Psoas muscle (tissue), 8 donors: Measurements from ENCODE around the gene CLEC3A. TPM values are rescaled to one million over a fixed set of nuclear protein-coding genes. Genes with fewer than 3 reads are reported as not detected.
A peak's percentile ranks its signal among the peaks of the same experiment; 100 is the strongest.

Source experiments
- ATAC-seq, 4 donors: fragments of 200-7000 bp; cut with Tn5 transposase; one replicate each; pipeline ENCODE4 v1.9.1; 2020; ENCODE audit warnings: moderate library complexity in 3 of 4, mild to moderate bottlenecking in 2 of 4
- DNase-seq, 2 donors: peaks; one replicate each; pipeline ENCODE4 v3.0.0-alpha.2; 2020
- H3K27ac ChIP-seq: fragments of 200-600 bp; one replicate; pipeline ENCODE4 v1.8.0; 2022
- H3K27me3 ChIP-seq, 3 donors: fragments of 200-600 bp in 1 of 3; one replicate each; pipeline versions ENCODE4 v1.6.1 to v1.8.0; 2013 to 2022; ENCODE audit warnings: low read length in 2 of 3, mild to moderate bottlenecking in 2 of 3, moderate library complexity in 1 of 3; ENCODE audit not compliant: insufficient read depth in 3 of 3
- H3K36me3 ChIP-seq, 2 donors: fragments of 200-600 bp in 1 of 2; one replicate each; pipeline versions ENCODE4 v1.6.1 to v1.8.0; 2013 to 2022; ENCODE audit warnings: low read depth in 1 of 2, mild to moderate bottlenecking in 1 of 2, moderate library complexity in 1 of 2; ENCODE audit not compliant: insufficient read depth in 1 of 2
- H3K4me1 ChIP-seq: fragments of 200-600 bp; one replicate; pipeline ENCODE4 v1.8.0; 2022
- H3K4me3 ChIP-seq: fragments of 200-600 bp; one replicate; pipeline ENCODE4 v1.8.0; 2022; ENCODE audit warnings: mild to moderate bottlenecking
- H3K9me3 ChIP-seq: fragments of 200-600 bp; one replicate; pipeline ENCODE4 v1.8.0; 2022
- WGBS, 3 donors: extraction: QIAGEN DNeasy Blood & Tissue Kit; methylation state at CpG; one replicate each; pipeline versions ENCODE4 v1.1.6 to v1.1.7; 2013; 5-methylcytosine and 5-hydroxymethylcytosine counted together
- intact Hi-C, 2 donors: fragments of 100-400 bp; cut with DNase I; formaldehyde crosslinking; loops; one replicate each; pipeline versions ENCODE4 v1.11.0 to v1.14.2; 2022
- polyA plus RNA-seq, 3 donors: library from polyadenylated mRNA; stranded (reverse); fragments of 200-250 nt; gene quantifications; one replicate each; pipeline ENCODE4 v1.2.3, GENCODE V29; 2013
- total RNA-seq, 4 donors: library from RNA; stranded (reverse); fragmentation: NEBNext Ultra II Directional in 2 of 4; extraction: Animal tissue kit (Norgen Biotek cat#: 25700) in 2 of 4; gene quantifications; one replicate each; pipeline versions ENCODE4 v1.2.1 to v1.2.4, GENCODE V29; 2021 to 2023
- TF ChIP-seq, protein P1 (sequence below): fragments of 200-600 bp; IDR thresholded peaks from one replicate; pipeline ENCODE4 v1.8.0; 2022; ENCODE audit warnings: antibody characterized with exemption
- donor health status: healthy with polysubstance abuse.
- donor health status: DM: no; HTN: no; CAD: no; lungs with moderate emphysema.
- donor health status: Bipolar disorder and iron deficiency.
- donor health status: healthy.
- donor health status: DM: yes; HTN: yes; CAD: no.
- donor health status: DM: no; HTN: no; CAD: no.
- donor health status: DM: no; HTN: no; CAD: no.
- donor health status: DM: yes; HTN: yes; CAD: no.

Gene CLEC3A
- total and polyA plus RNA-seq, 7 donors, result not detected

DNA sequence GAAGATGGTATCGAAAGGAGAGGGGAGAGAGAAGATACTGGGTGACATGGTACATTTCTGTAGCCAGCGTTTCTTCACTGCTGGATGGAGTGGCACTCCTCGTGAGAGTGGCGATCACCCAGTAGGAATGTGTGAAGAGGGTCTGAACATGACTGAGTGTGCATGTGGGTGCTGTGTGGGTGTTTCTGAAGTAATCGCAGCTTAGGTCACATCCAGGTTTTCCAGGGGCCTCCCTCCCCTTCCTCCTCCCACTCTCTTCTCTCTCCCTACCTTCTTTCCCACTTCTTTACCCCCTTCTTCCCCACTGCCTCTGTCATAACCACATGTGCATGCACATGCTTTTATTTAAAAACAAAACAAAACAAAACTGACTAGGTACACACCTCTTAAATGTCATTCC is 1.8 kb downstream of the CLEC3A start:
- Histone ChIP-seq H3K9me3 (no peaks in the 10 kb centered on the region), H3K27ac (no peak overlapping the region), H3K27me3 (no peaks in the 10 kb centered on the region), H3K4me1 (no peaks in the 10 kb centered on the region), H3K4me3 (no peak overlapping the region), H3K36me3 (no peaks in the 10 kb centered on the region)
- TF ChIP-seq, protein P1, sequence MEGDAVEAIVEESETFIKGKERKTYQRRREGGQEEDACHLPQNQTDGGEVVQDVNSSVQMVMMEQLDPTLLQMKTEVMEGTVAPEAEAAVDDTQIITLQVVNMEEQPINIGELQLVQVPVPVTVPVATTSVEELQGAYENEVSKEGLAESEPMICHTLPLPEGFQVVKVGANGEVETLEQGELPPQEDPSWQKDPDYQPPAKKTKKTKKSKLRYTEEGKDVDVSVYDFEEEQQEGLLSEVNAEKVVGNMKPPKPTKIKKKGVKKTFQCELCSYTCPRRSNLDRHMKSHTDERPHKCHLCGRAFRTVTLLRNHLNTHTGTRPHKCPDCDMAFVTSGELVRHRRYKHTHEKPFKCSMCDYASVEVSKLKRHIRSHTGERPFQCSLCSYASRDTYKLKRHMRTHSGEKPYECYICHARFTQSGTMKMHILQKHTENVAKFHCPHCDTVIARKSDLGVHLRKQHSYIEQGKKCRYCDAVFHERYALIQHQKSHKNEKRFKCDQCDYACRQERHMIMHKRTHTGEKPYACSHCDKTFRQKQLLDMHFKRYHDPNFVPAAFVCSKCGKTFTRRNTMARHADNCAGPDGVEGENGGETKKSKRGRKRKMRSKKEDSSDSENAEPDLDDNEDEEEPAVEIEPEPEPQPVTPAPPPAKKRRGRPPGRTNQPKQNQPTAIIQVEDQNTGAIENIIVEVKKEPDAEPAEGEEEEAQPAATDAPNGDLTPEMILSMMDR, result no peak
- 88 to 89% (median 89%) methylated on average over 5 of the region's 5 CpGs for WGBS, 3 donors
- intact Hi-C loops, result no loop called here
- ATAC-seq, result no peak
- DNase-seq, result no peak

DNA sequence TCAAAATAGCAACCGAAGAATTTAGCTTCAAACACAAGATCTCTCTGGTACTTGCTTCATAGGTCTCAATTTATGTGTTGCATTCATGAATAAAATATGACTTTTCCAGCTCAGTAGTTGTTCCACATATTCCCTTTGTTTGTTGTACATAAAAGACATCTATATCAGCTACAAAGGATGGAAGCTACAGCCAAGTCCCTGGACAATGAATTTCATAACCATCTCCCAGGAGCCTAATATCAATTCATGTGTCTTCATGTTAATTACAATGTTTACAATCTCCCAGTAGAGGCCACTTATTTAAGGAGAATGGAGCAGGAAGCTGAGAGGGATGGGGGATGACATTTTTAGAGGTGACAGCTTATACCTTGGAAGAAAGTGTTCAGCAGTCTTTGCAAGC is 3.3 kb downstream of the CLEC3A start:
- Histone ChIP-seq H3K9me3 (no peaks in the 10 kb centered on the region), H3K4me1 (no peaks in the 10 kb centered on the region), H3K36me3 (no peaks in the 10 kb centered on the region), H3K27me3 (no peaks in the 10 kb centered on the region), H3K27ac (no peak overlapping the region), H3K4me3 (no peak overlapping the region)
- 93 to 97% (median 94%) methylated on average over 1 of the region's 1 CpG for WGBS, 3 donors
- intact Hi-C loops, result no loop called here
- ATAC-seq (no peak), DNase-seq (no peak)
- TF ChIP-seq, protein P1, result no peak

DNA sequence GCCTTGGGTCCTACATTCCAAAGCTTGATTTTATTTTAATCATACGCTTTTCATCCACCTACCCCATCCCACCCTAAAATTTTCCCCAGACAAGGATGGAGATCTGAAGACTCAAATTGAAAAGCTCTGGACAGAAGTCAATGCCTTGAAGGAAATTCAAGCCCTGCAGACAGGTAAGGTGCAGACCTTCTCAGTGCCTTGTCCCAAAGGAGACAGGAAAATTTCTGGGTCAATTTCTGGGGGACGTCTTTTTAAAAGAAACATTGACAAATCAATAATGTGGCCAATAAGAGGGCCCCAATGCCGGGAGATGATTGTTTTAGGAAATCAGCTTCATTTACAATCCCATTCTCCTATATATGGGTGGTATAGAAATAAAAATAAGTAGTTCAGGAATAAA is 5.7 kb downstream of the CLEC3A start:
- Histone ChIP-seq H3K27ac (no peak overlapping the region), H3K9me3 (no peaks in the 10 kb centered on the region), H3K27me3 (no peaks in the 10 kb centered on the region), H3K36me3 (no peaks in the 10 kb centered on the region), H3K4me1 (no peaks in the 10 kb centered on the region), H3K4me3 (no peak overlapping the region)
- 43 to 49% (median 44%) methylated on average over 3 of the region's 3 CpGs for WGBS, 3 donors
- no peak for ATAC-seq
- TF ChIP-seq, protein P1, result no peak
- DNase-seq, result no peak
- intact Hi-C loops, result no loop called here

DNA sequence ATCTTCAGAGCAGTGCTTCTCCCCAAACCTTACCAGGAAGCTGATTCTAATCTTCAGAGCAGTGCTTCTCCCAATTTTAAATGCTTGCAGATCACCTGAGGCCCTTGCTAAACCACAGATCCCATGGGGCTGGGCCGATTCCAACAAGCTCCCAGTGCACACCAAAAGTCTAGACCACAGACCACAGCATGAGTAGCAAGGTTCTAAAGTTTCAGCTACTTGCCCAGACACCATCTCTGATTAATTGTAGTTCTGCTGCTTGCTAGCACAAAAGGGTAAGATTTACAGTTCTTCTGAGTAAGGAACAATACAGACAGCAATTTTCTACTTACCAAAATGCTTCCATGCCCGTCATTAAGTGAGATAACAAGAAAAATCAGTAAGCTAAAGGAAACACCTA is 12.2 kb downstream of the CLEC3A start:
- WGBS, 3 donors, result 26 to 38% (median 32%) methylated on average over 2 of the region's 2 CpGs
- intact Hi-C loops, result no loop called here
- peak overlapping the region; percentile 11 for H3K4me3 ChIP-seq
- H3K9me3 ChIP-seq, result no peaks in the 10 kb centered on the region
- ATAC-seq (peak in 1 of 4 donors; percentile 93), DNase-seq (no peak)
- peak overlapping the region; percentile 75 for H3K27ac ChIP-seq
- no peaks in the 10 kb centered on the region for H3K27me3 ChIP-seq
- no peaks in the 10 kb centered on the region for H3K36me3 ChIP-seq
- TF ChIP-seq, protein P1, result no peak
- H3K4me1 ChIP-seq, result peaks cover 24% of the 10 kb centered on the region

DNA sequence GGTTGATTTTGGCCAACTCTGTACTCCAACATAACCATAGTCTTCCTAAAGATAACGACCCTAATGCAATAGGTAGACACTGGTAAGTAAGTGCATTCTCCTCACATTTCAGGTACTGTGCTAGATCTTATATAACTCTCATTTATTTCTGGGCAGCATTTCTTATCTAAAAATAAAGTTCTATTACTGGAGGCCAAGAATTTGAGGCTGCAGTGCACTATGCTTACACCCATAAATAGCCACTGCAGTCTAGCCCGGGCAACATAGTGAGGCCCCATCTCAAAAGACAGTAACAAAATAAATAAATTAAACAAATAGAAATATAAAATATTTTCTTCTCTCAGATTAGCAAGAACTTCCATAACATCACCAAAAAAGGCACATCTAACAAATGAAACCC is 12.7 kb downstream of the CLEC3A start:
- ATAC-seq, result peak in 3 of 4 donors; percentile 58 to 80 (median 74)
- H3K27ac ChIP-seq, result peak overlapping the region; percentile 75
- H3K9me3 ChIP-seq, result no peaks in the 10 kb centered on the region
- H3K4me3 ChIP-seq, result peak overlapping the region; percentile 11
- no peak for DNase-seq
- no peaks in the 10 kb centered on the region for H3K36me3 ChIP-seq
- WGBS, 3 donors, result 17 to 37% (median 20%) methylated on average over 2 of the region's 2 CpGs
- peaks cover 0 to under 1% (median 0%) of the 10 kb centered on the region in 3 donors for H3K27me3 ChIP-seq
- intact Hi-C loops, result no loop called here
- peaks cover 24% of the 10 kb centered on the region for H3K4me1 ChIP-seq
- TF ChIP-seq, protein P1, result no peak
